ELR (cell line): ENCODE results near the gene HOXC11.

ENCODE experiments used
- DNase-seq: peaks from one replicate; pipeline ENCODE4 v3.0.0-alpha.2; 2015; ENCODE audit warnings: low read depth

Gene HOXC11

DNA sequence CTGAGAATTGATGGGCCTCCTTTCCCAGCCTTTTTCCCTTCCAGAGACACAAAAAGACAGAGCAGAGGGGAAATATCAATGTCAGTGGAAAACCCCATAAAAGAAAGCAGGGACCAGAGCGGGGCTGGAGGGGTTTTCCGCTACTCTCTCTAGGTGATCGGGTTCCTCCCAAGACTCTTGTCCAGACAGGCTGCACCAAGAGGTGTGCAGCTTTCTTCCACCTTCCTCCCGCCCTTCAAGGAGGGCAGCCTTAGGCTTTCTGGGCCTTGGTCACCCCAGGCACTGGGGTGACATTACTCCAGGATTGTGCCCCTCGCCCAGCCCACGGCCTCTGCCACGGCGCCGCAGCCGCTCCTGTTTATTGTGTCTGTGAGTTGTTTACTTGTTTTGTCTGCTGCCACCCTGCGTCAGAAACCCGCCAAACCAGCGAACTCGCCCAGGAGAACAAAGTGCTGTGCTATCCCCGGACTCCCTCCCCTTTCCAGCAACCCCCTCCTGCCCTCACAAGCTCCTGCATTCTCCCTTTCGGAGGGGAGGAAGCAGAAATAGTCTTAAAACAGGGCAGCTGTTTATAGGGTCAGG, 48.6 kb downstream of the HOXC11 start:
- DNase-seq, result no peak

DNA sequence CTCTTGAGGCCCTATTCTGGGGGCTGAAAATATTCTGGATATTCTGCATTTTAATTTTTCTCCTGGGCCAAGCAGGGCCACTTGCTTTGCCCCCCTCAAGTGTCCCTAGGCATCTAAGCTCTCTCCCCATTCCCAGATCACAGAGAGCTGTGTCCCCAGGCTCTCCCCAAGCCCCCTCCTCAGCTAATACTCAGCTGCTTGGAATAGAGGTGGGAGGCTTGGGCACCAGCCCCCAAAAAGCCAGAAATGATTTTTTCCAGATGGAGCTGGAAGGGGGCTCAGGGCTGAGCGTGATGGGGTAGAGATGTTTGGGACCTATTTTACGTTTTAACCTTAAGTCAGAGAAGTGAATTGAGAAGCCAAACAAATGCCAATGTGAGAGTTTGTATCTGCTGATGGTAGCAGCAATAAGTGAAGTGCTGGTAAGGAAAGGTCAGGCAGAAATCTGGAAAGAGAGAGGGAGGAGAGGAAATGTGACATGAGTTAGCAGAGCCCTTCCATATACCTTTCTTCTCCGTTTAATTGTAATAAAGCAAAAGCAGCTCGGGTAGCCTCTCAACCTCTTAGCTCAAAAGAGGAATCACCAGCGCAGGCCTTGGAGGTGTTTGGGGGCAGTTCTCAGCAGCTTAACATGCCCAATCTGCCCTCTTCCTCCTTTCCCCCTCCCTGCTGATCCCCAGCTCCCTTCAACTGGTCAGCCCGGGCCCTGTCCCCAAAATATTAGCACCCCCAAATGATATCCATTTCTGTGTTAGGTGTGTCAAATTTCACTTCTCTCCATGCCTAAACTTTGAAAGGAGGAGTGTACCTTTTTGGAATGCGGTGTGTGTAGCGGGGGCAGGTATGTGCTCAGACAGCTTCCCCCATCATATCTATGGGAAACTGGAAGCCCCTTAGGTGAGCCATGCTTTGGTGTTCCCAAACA, 50.3 kb downstream of the HOXC11 start:
- no peak for DNase-seq

DNA sequence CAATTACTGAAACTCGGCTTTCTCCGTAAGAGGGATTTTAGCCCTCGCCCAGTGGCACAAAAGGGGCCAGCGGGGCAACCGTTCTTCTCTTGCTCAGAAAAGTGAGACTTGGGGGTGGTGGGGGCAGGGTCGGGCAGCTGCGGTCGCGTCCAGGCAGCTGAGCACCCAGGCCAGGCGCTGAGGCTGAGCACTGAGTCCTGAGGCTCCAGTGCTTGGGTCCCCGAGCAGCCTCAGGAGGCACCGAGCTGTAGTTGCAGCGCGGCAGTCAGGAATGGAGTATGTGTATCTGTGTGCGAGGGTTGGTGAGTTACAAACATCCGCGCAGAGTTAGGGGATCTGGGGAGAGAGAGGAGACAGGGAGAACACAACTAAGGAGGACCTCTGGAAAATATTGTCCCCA, 51.2 kb downstream of the HOXC11 start:
- no peak for DNase-seq

DNA sequence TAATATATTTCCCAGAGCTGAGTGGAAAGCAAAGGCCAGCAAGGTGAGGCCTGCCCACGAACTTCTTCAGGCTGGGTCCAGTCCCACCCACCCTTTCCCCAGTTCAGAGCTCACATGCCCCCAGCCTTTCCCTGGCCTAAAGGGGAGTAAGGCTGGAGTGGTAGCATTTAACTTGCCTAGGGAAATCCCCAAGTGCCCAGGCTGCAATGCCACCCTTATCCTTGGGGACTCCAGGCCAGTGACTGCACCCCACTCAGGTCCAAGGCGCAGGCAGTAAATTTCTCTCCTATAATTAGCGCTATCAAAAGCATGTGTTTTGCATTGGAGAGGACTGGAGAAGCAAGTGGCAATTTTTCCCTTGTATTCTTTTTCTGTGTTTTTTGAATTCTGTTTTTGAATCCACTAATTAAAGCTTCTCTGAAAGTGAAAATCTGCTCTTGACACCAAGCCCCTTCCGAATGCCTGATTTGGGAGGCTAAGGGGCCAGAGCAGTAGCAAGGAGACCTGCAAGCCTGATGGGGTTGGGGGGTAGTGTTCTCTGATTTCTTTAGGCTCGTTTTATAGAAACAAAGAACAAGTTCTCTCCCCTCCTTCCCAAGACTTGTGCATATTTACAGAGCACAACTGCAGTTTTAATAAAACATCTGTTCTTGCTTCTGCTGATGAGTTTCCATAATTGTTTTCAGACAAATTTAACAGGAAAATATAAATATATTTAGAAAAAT, 51.8 kb downstream of the HOXC11 start:
- DNase-seq, result no peak

DNA sequence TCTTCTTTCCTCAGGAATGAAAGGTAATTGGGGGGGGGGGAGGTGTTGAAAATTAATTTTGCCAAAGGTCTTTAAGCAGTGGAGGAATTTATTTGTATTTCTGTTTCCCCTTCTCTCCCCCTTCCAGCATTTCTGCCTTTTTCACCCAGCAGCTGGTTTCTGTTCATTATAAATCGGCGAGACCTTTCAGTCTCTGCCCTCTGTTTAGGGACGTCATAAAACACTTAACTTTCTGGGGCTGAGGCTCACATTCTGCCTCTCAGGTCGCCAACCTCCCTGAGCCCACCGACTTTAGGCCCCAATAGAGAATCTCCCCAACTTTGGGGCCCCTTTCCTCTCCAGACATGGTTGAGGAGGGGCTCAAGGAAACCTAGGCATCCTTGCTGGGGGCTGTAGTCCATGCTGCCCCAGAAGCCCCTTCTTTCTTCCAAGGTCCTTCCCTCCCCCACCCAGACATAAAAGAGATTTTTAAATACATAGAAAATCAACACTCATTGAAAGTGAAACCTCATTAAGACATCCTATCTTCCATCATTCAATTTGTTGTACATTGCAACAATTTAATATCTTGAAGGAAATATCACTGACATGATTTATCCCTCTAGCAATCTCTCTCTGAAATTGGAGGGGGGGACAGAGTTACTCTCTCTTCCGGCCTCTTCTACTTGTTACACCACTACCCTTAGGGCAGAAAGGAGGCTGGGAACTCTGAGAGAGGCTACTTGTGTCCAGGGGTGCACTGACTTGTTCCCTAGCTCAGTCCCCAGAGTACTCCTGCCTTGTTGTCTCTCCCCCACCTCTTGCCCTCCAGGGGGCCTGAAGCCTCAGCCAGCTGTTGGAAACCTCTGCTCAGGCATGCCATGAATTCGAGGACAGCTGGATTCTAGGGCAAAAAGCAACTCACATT, 52.8 kb downstream of the HOXC11 start:
- DNase-seq, result no peak

DNA sequence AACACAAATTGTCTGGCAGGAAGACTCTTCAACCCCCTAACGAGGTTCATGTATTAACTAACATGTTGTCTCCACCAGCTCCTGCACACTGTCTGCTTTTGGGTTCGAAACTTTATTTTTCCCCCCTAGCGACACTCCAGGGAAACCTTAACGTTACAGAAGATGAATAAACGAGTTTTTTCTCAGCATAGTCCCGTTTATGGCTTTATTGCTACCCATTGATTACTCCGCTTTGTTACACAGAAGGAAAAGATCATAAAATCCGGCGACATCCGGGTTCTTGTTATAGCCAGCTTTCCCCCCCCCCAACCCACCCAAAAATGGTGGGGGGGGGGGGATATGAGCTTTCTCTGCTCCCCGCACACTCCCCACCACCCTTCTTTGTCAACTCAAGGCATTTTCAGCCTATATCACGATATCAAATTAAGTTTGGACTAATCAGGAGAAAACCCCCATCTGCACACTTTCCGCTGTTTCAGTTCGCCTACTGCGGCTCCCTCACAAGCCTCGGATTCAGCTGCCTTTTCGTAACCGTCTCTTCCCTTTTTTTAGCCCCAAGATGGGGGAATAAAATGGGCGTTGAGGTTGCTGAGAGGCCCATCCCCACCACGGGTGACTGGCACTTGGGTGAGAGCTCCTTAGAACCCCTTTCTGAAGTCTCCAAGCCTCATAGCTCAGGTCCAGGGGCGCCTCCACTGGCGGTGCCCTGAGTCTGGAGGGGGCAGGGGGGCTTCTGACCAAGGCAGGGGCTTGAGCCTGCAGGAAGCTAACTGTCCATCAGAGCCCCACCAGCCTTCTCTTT, 53.9 kb downstream of the HOXC11 start:
- no peak for DNase-seq
